ENCODE data around the gene PCNX2.

The PCNX2 gene

GRCh38 chr1:233256789-233257188 is 38.7 kb downstream of the PCNX2 start:
- DNase-seq (ENCODE audit: low read depth) = no peak

GRCh38 chr1:233256191-233256590 is 39.3 kb downstream of the PCNX2 start:
- DNase-seq (ENCODE audit: low read depth) = no peak

- DNase-seq (ENCODE audit: low read depth) = no peak
Measured at GRCh38 chr1:233255145-233255544, 40.4 kb downstream of the PCNX2 start.

GRCh38 chr1:233253832-233254331 is 41.6 kb downstream of the PCNX2 start:
- no peak for DNase-seq (ENCODE audit: low read depth)

GRCh38 chr1:233253231-233253831 is 42.2 kb downstream of the PCNX2 start:
- no peak for DNase-seq (ENCODE audit: low read depth)

GRCh38 chr1:233252441-233252840 is 43.1 kb downstream of the PCNX2 start:
- DNase-seq (ENCODE audit: low read depth) = no peak

- DNase-seq (ENCODE audit: low read depth) = no peak
Measured at GRCh38 chr1:233251201-233251720, 44.3 kb downstream of the PCNX2 start.

GRCh38 chr1:233248014-233248413 is 47.5 kb downstream of the PCNX2 start:
- no peak for DNase-seq (ENCODE audit: low read depth)

- DNase-seq (ENCODE audit: low read depth) = no peak
Measured at GRCh38 chr1:233246965-233247364, 48.6 kb downstream of the PCNX2 start.

- no peak for DNase-seq (ENCODE audit: low read depth)
Measured at GRCh38 chr1:233245191-233245765, 50.2 kb downstream of the PCNX2 start.

GRCh38 chr1:233244183-233244582 is 51.3 kb downstream of the PCNX2 start:
- DNase-seq (ENCODE audit: low read depth) = no peak

GRCh38 chr1:233242827-233243483 is 52.6 kb downstream of the PCNX2 start:
- no peak for DNase-seq (ENCODE audit: low read depth)

- DNase-seq (ENCODE audit: low read depth) = no peak
Measured at GRCh38 chr1:233241759-233242158, 53.8 kb downstream of the PCNX2 start.

- DNase-seq (ENCODE audit: low read depth) = no peak
Measured at GRCh38 chr1:233240829-233241682, 54.5 kb downstream of the PCNX2 start.

- no peak for DNase-seq (ENCODE audit: low read depth)
Measured at GRCh38 chr1:233240371-233240770, 55.2 kb downstream of the PCNX2 start.

GRCh38 chr1:233238884-233239431 is 56.6 kb downstream of the PCNX2 start:
- DNase-seq (ENCODE audit: low read depth) = no peak

GRCh38 chr1:233237647-233238046 is 57.9 kb downstream of the PCNX2 start:
- no peak for DNase-seq (ENCODE audit: low read depth)

GRCh38 chr1:233233508-233234040 is 62.0 kb downstream of the PCNX2 start:
- DNase-seq (ENCODE audit: low read depth) = no peak

- no peak for DNase-seq (ENCODE audit: low read depth)
Measured at GRCh38 chr1:233230011-233230410, 65.5 kb downstream of the PCNX2 start.

- no peak for DNase-seq (ENCODE audit: low read depth)
Measured at GRCh38 chr1:233229288-233229687, 66.2 kb downstream of the PCNX2 start.

GRCh38 chr1:233227930-233228465 is 67.5 kb downstream of the PCNX2 start:
- DNase-seq (ENCODE audit: low read depth) = no peak
